Measurements from ENCODE around the gene EPHX1. TPM values are rescaled to one million over a fixed set of nuclear protein-coding genes. Genes with fewer than 3 reads are reported as not detected.

The EPHX1 gene
- total and polyA plus RNA-seq, 2 of the 8 experiments (the other 6 are each of a cell fraction or from before 2014, with no cell fraction given), result 45.3 to 79.1 TPM

GRCh38 chr1:225878282-225878681 is 68.4 kb downstream of the EPHX1 start:
- H3K4me3 ChIP-seq (ENCODE audit: extremely low read depth in 1 of 4, insufficient read depth in 2 of 4, low read depth in 3 of 4, low read length in 4 of 4), result no peak overlapping the region
- no peak overlapping the region for H2BK15ac ChIP-seq (ENCODE audit: low read length)
- H2BK5ac ChIP-seq (ENCODE audit: low read depth, low read length), result no peak overlapping the region
- H3K27me3 ChIP-seq (replicated peaks in 1 of 4; ENCODE audit: control insufficient read depth in 3 of 4, extremely low read depth in 1 of 4, insufficient read depth in 3 of 4, low read length in 3 of 4), result peaks cover 0 to 9% (median 3%) of the 10 kb centered on the region in 4 experiments; a peak in 4 of 7 replicates
- no peak overlapping the region for H3K27ac ChIP-seq (ENCODE audit: low read depth, low read length)
- H3K9me3 ChIP-seq (ENCODE audit: insufficient read depth in 2 of 2, low read depth in 1 of 2, low read length in 1 of 2), result no peaks in the 10 kb centered on the region
- no peak overlapping the region for H3K9ac ChIP-seq (replicated peaks in 1 of 4; ENCODE audit: extremely low read depth in 1 of 4, low read depth in 3 of 4, low read length in 3 of 4)
- H3K56ac ChIP-seq (replicated peaks; ENCODE audit: insufficient read length, low read depth, low read length), result no peak overlapping the region
- H2BK20ac ChIP-seq (ENCODE audit: low read length), result no peak overlapping the region
- no peak overlapping the region for H4K5ac ChIP-seq (ENCODE audit: insufficient read length, low read depth, low read length)
- FAIRE-seq (no peak), DNase-seq (ENCODE audit: low read depth in 1 of 2, low spot score in 2 of 2) (no peak)
- peaks cover 0 to 5% (median 0%) of the 10 kb centered on the region in 4 experiments; a peak in 3 of 8 replicates for H3K36me3 ChIP-seq (ENCODE audit: control insufficient read depth in 2 of 4, insufficient read depth in 4 of 4, low read length in 3 of 4)
- H4K20me1 ChIP-seq (replicated peaks in 1 of 2; ENCODE audit: control insufficient read depth in 1 of 2, insufficient read depth in 2 of 2, low read length in 2 of 2), result peaks cover 2 to 13% of the 10 kb centered on the region in 2 experiments
- no peak overlapping the region for H3K4ac ChIP-seq (replicated peaks; ENCODE audit: insufficient read length, low read depth, low read length)
- H2BK12ac ChIP-seq (ENCODE audit: low read depth, low read length), result no peak overlapping the region
- no peak overlapping the region for H4K91ac ChIP-seq (replicated peaks; ENCODE audit: insufficient read length, low read length)
- WGBS, 2 experiments (ENCODE audit: extremely low coverage in 1 of 2, insufficient coverage in 1 of 2, insufficient read length in 1 of 2, insufficient replicate concordance in 2 of 2, low coverage in 1 of 2, low lambda C conversion rate in 2 of 2, missing lambda C conversion rate in 1 of 2), result 92% methylated on average over 4 of the region's 4 CpGs; no CpG with 5 or more reads in 1 of the 2 experiments
- no peak overlapping the region for H2AK5ac ChIP-seq (ENCODE audit: low read depth, low read length)
- no peak overlapping the region for H4K8ac ChIP-seq (ENCODE audit: extremely low read depth, insufficient read depth, low read length)
- peaks cover 9 to 20% (median 16%) of the 10 kb centered on the region in 4 experiments for H3K4me1 ChIP-seq (replicated peaks in 1 of 4; ENCODE audit: control insufficient read depth in 3 of 4, insufficient read depth in 4 of 4, low read length in 3 of 4)
- no peak overlapping the region for H3K14ac ChIP-seq (ENCODE audit: insufficient read length)
- H3K4me2 ChIP-seq (ENCODE audit: insufficient read depth in 1 of 2, low read depth in 2 of 2, low read length in 2 of 2), result no peak overlapping the region
- H3K79me2 ChIP-seq (ENCODE audit: control insufficient read depth in 1 of 2, insufficient read depth in 2 of 2, low read length in 2 of 2), result peaks cover 0 to 13% of the 10 kb centered on the region in 2 experiments; a peak in 2 of 4 replicates
- no peak for TF ChIP-seq HDAC2 (IDR thresholded peaks at IDR 0.05; ENCODE audit: borderline replicate concordance in 1 of 2, low read depth in 2 of 2, low read length in 2 of 2)
- TF ChIP-seq BACH1 (IDR thresholded peaks at IDR 0.05; ENCODE audit: low read length), result no peak
- TF ChIP-seq CTBP2 (IDR thresholded peaks at IDR 0.05; ENCODE audit: borderline replicate concordance, insufficient read depth, insufficient read length, low read length), result no peak
- no peak for TF ChIP-seq TEAD4 (IDR thresholded peaks at IDR 0.05; ENCODE audit: low read depth, low read length)
- no peak for TF ChIP-seq ATF3 (IDR thresholded peaks at IDR 0.05; ENCODE audit: insufficient read depth, low read depth, low read length)
- TF ChIP-seq NANOG (IDR thresholded peaks at IDR 0.05; ENCODE audit: insufficient read depth, low read depth, low read length, poor library complexity, severe bottlenecking), result no peak
- no peak for TF ChIP-seq HDAC6 (IDR thresholded peaks at IDR 0.05; ENCODE audit: low read depth, low read length)
- TF ChIP-seq GTF2F1 (IDR thresholded peaks at IDR 0.05; ENCODE audit: borderline replicate concordance, low read depth, low read length), result no peak
- TF ChIP-seq POU5F1 (IDR thresholded peaks at IDR 0.05; ENCODE audit: low read depth, low read length), result no peak
- no peak for TF ChIP-seq GABPA (IDR thresholded peaks at IDR 0.05; ENCODE audit: borderline replicate concordance, insufficient read depth, low read length)
- no peak for TF ChIP-seq YY1 (IDR thresholded peaks at IDR 0.05; ENCODE audit: low read depth, low read length)
- TF ChIP-seq RAD21 (IDR thresholded peaks at IDR 0.05 in 1 of 2, conservative IDR thresholded peaks at IDR 0.05 in 1 of 2; ENCODE audit: low read depth in 2 of 2, low read length in 2 of 2), result no peak
- no peak overlapping the region for H3K18ac ChIP-seq (ENCODE audit: extremely low read depth, low read length)
- ChIA-PET CTCF (ENCODE audit: partially characterized antibody) (interaction anchor here (0.7 to 21.3 kb wide), 32 partner anchors 9 to 404 kb away, joined by 3 to 406 read pairs (median 4); partner anchors contain the start of genes LEFTY1, LEFTY2 and PYCR2), POLR2A (ENCODE audit: partially characterized antibody) (interaction anchor here (0.7 to 1.4 kb wide), 7 partner anchors 11 to 121 kb away, joined by 3 to 5 read pairs (median 3); partner anchors contain the start of genes LEFTY1, SDE2 and SRP9)
- peaks cover 24% of the 10 kb centered on the region for H3K79me1 ChIP-seq (ENCODE audit: low read depth, low read length)
- H2BK120ac ChIP-seq (replicated peaks; ENCODE audit: low read depth, low read length), result no peak overlapping the region
- H3K23ac ChIP-seq (ENCODE audit: insufficient read length), result no peak overlapping the region
- no peak overlapping the region for H2AFZ ChIP-seq (ENCODE audit: low read length)
- peaks cover 9% of the 10 kb centered on the region; the same call in 1 of the 2 replicates for H3K23me2 ChIP-seq (ENCODE audit: low read depth, low read length)
